ENCODE measurements around the gene TTC28.

DNA sequence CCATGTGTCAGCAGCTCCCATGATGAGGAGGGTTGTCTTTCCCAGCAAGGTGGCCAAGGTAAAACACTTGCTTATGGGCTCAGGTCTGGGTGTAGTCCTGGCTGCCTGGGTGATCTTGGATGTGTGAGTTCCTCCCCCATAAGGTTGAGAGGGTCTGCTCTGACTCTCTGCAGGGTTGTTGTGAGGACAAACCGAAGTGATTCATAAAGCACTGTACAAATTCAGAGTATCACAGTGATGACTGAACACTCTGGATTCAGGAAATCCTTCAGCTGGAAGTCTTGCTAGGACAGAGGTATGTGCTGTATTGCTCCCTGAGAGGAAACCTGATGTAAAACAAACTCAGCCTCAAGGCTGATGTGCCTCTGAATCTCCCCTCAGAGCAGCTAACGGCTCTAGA lies 539.7 kb downstream of the TTC28 start:
- TF ChIP-seq CTCF (IDR thresholded peaks at IDR 0.05) (no peak), POLR2A (IDR thresholded peaks at IDR 0.05) (no peak)

Data from uterus (tissue), 2 donors.